ENCODE results near the gene GHR.
A peak's percentile ranks its signal among the peaks of the same experiment; 100 is the strongest.

The GHR gene

DNA sequence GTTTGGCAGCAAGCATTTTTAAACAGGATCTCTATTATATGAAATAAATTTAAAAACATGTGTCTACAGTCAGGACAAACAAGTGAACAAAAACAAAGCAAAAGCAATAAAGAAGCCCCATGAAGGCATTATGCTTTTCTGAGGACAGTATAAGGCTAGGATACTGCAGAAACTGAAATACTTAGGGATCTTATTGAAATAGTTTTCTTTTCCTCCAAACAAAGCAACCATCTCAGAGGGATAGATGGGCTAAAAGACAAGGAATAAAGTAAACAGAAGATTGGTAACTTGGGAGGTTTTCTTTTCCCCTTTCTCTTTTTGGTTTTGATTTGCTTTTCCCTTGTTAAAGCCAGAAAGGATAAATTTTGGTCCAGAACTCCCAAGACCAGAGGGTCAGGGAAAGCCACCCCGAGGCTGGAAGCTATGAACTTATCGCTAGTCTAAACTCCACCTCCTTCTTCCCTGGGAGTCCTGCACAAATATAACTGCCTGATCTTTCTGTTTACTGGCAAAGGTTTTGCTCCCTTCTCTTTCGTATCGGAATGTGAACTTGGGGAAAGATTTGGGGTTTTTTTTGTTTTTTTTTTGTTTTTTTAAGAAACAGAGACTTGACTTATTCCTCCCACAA is 164.0 kb downstream of the GHR start:
- no peak for TF ChIP-seq CTCF (conservative IDR thresholded peaks at IDR 0.05; ENCODE audit: low read depth, low read length)
- H3K27me3 ChIP-seq (ENCODE audit: insufficient read depth, low read depth): no peaks in the 10 kb centered on the region
- H3K9ac ChIP-seq: no peak overlapping the region

GRCh38 chr5:42590566-42590965 is 167.3 kb downstream of the GHR start:
- Histone ChIP-seq H3K9ac (no peak overlapping the region), H3K36me3 (ENCODE audit: insufficient read depth) (no peaks in the 10 kb centered on the region), H3K79me2 (ENCODE audit: insufficient read depth, low read depth) (no peaks in the 10 kb centered on the region), H3K4me3 (IDR thresholded peaks at IDR 0.05; ENCODE audit: insufficient read depth, low read depth, low read length) (no peak overlapping the region), H4K20me1 (ENCODE audit: insufficient read depth) (no peaks in the 10 kb centered on the region), H3K27ac (peak overlapping the region; percentile 14; the same call in 1 of the 2 replicates), H3K27me3 (ENCODE audit: insufficient read depth, low read depth) (no peaks in the 10 kb centered on the region), H3K4me2 (peak overlapping the region; percentile 27), H2AFZ (ENCODE audit: low read depth) (no peak overlapping the region; the same call in 1 of the 2 replicates), H3K4me1 (ENCODE audit: low read depth, poor library complexity, severe bottlenecking) (peaks cover 21% of the 10 kb centered on the region)
- TF ChIP-seq CTCF (conservative IDR thresholded peaks at IDR 0.05; ENCODE audit: low read depth, low read length): no peak

More for the DNA sequence above, 164.0 kb downstream of the GHR start:
- Histone ChIP-seq H3K4me3 (IDR thresholded peaks at IDR 0.05; ENCODE audit: insufficient read depth, low read depth, low read length) (no peak overlapping the region), H2AFZ (ENCODE audit: low read depth) (no peak overlapping the region), H3K4me1 (ENCODE audit: low read depth, poor library complexity, severe bottlenecking) (peaks cover 17% of the 10 kb centered on the region), H3K36me3 (ENCODE audit: insufficient read depth) (no peaks in the 10 kb centered on the region), H3K4me2 (no peak overlapping the region), H3K79me2 (ENCODE audit: insufficient read depth, low read depth) (no peaks in the 10 kb centered on the region), H4K20me1 (ENCODE audit: insufficient read depth) (no peaks in the 10 kb centered on the region), H3K27ac (no peak overlapping the region)

DNA sequence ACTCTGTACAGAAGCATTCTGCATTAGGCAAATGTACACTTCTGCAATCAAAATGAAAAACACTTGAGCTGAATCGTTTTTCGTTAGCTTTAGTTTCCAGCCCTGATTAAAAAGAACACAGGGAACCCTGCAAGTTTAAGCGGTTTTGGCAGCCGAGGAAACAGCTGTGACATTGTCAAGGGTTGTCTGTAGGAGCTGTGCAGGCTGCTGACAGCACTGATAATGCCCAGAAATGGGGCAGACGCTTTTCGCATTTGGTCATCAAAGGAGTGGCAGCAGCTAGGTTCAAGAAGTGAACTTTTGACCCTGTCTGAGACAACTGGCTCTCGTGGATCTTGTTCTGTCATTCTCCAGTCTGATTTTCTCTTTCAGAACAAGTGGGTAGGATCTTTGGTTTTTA is 167.8 kb downstream of the GHR start:
- Histone ChIP-seq H3K4me2 (peak overlapping the region; percentile 27), H3K27me3 (ENCODE audit: insufficient read depth, low read depth) (no peaks in the 10 kb centered on the region), H2AFZ (ENCODE audit: low read depth) (no peak overlapping the region; the same call in 1 of the 2 replicates), H3K9ac (no peak overlapping the region), H3K79me2 (ENCODE audit: insufficient read depth, low read depth) (no peaks in the 10 kb centered on the region), H4K20me1 (ENCODE audit: insufficient read depth) (no peaks in the 10 kb centered on the region), H3K27ac (peak overlapping the region; percentile 14; the same call in 1 of the 2 replicates), H3K4me1 (ENCODE audit: low read depth, poor library complexity, severe bottlenecking) (peaks cover 26% of the 10 kb centered on the region), H3K36me3 (ENCODE audit: insufficient read depth) (no peaks in the 10 kb centered on the region), H3K4me3 (IDR thresholded peaks at IDR 0.05; ENCODE audit: insufficient read depth, low read depth, low read length) (no peak overlapping the region)
- TF ChIP-seq CTCF (conservative IDR thresholded peaks at IDR 0.05; ENCODE audit: low read depth, low read length): no peak

DNA sequence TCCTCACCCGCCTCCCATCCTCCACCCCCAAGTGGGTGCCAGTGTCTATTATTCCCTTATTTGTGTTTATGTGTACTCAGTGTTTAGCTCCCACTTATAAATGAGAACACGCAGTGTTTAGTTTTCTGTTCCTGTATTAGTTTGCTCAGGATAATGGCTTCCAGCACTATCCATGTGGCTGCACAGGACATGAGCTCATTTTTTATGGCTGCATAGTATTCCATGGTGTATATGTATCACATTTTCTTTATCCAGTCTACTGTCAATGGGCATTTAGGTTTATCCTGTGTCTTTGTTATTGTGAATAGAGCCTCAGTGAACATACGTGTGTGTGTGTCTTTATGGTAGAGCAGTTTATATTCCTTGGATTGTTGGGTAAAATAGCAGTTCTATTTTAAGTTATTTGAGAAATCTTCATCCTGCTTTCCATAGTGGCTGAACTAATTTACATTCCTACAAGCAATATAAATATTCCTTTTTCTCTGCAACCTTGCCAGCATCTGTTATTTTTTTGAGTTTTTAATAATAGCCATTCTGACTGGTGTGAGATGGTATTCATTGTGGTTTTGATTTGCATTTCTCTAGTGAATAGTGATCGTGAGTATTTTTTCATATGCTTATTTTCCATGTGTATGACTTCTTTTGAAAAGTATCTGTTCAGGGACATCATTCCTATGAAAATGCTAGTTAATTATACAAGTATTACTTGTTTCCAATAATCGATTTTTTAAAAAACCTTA is 169.3 kb downstream of the GHR start:
- no peaks in the 10 kb centered on the region for H4K20me1 ChIP-seq (ENCODE audit: insufficient read depth)
- H3K36me3 ChIP-seq (ENCODE audit: insufficient read depth): no peaks in the 10 kb centered on the region
- H3K4me3 ChIP-seq (IDR thresholded peaks at IDR 0.05; ENCODE audit: insufficient read depth, low read depth, low read length): no peak overlapping the region
- H3K4me2 ChIP-seq: no peak overlapping the region
- no peak overlapping the region for H2AFZ ChIP-seq (ENCODE audit: low read depth)
- H3K27ac ChIP-seq: no peak overlapping the region
- H3K9ac ChIP-seq: no peak overlapping the region
- TF ChIP-seq CTCF (conservative IDR thresholded peaks at IDR 0.05; ENCODE audit: low read depth, low read length): no peak
- H3K27me3 ChIP-seq (ENCODE audit: insufficient read depth, low read depth): no peaks in the 10 kb centered on the region
- peaks cover 33% of the 10 kb centered on the region for H3K4me1 ChIP-seq (ENCODE audit: low read depth, poor library complexity, severe bottlenecking)
- no peaks in the 10 kb centered on the region for H3K79me2 ChIP-seq (ENCODE audit: insufficient read depth, low read depth)
